Hepatocyte (in vitro differentiated cells): Measurements from ENCODE around the gene PPIB.

ENCODE experiments used
- EZH2phosphoT487 ChIP-seq: fragments of 200-600 bp; sonication (generic); IDR thresholded peaks from one replicate; pipeline ENCODE4 v1.6.1; 2018; ENCODE audit warnings: antibody characterized with exemption, mild to moderate bottlenecking, low read depth, moderate library complexity; ENCODE audit not compliant: unreplicated experiment, severe bottlenecking
- TF ChIP-seq, protein P1 (sequence below): fragments of 200-600 bp; sonication (generic); IDR thresholded peaks from 2 replicates; pipeline ENCODE4 v1.5.1; 2016; ENCODE audit warnings: antibody characterized with exemption, mild to moderate bottlenecking; ENCODE audit not compliant: poor library complexity

DNA sequence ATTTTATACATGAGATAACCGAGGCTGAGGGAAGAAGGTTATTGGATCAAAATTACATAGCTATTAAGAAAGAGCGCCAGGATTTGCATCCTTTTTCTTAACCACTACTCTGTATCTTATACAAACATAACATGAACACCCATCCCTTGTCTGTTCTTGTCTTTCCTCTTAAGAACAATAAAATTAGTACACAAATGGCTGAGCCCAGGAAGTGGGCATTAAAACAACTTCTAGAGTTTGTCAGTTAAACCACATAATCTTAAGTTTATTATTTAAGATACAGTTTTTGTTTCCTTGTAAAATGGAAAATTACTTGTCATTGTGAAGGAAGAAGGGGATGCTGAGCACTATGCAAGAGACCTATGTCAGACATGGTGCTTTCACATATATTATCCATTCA lies 48.9 kb upstream of the PPIB start:
- no peak for TF ChIP-seq EZH2phosphoT487
- TF ChIP-seq, protein P1, sequence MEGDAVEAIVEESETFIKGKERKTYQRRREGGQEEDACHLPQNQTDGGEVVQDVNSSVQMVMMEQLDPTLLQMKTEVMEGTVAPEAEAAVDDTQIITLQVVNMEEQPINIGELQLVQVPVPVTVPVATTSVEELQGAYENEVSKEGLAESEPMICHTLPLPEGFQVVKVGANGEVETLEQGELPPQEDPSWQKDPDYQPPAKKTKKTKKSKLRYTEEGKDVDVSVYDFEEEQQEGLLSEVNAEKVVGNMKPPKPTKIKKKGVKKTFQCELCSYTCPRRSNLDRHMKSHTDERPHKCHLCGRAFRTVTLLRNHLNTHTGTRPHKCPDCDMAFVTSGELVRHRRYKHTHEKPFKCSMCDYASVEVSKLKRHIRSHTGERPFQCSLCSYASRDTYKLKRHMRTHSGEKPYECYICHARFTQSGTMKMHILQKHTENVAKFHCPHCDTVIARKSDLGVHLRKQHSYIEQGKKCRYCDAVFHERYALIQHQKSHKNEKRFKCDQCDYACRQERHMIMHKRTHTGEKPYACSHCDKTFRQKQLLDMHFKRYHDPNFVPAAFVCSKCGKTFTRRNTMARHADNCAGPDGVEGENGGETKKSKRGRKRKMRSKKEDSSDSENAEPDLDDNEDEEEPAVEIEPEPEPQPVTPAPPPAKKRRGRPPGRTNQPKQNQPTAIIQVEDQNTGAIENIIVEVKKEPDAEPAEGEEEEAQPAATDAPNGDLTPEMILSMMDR, result no peak
